IPS-18c (cell line): ENCODE measurements around the gene STAM2.
"Not testable (repeated sequence)": the region's sequence is repeated elsewhere in the genome, so short reads cannot be mapped to it uniquely, and the experiment has no call there.

Experiments
- H3K4me3 ChIP-seq: 2 replicates; pipeline ENCODE4 v1.7.0; 2013; ENCODE audit warnings: low read depth, mild to moderate bottlenecking, low read length, moderate library complexity; ENCODE audit not compliant: insufficient read depth
- H3K9me3 ChIP-seq: one replicate; pipeline ENCODE4 v1.6.1; 2013; ENCODE audit warnings: mild to moderate bottlenecking, low read length, moderate library complexity; ENCODE audit not compliant: control insufficient read depth, insufficient read depth

The STAM2 gene

GRCh38 chr2:152134488-152135280 lies 40.9 kb downstream of the STAM2 start:
- no peak overlapping the region for H3K4me3 ChIP-seq

DNA sequence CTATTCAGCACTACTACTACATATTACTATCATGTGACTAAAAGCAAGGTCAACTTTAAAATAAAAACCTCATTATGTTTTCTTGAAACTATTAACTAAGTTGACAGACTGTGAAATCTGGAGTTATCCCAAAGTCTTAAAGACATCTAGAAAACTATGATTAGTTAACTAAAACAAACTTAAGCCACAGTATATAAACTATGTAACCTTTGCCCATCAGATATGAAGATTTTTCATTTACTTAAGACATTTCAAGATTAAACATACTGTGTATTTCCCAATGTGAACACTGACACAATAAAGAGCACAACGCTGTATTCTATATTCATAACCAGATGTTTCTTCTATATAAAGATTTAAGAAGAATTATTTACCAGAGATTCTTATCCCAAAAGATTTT lies 43.3 kb downstream of the STAM2 start:
- Histone ChIP-seq H3K4me3 (no peak overlapping the region), H3K9me3 (no peaks in the 10 kb centered on the region)

More at GRCh38 chr2:152134488-152135280, 40.9 kb downstream of the STAM2 start:
- no peaks in the 10 kb centered on the region for H3K9me3 ChIP-seq

- Histone ChIP-seq H3K4me3 (no peak overlapping the region), H3K9me3 (no peaks in the 10 kb centered on the region)
Measured at GRCh38 chr2:152127628-152128027, 47.9 kb downstream of the STAM2 start.

GRCh38 chr2:152126664-152127063 lies 48.9 kb downstream of the STAM2 start:
- Histone ChIP-seq H3K4me3 (no peak overlapping the region), H3K9me3 (no peaks in the 10 kb centered on the region)

- no peak overlapping the region for H3K4me3 ChIP-seq
Measured at GRCh38 chr2:152122161-152122560, 53.4 kb downstream of the STAM2 start.

DNA sequence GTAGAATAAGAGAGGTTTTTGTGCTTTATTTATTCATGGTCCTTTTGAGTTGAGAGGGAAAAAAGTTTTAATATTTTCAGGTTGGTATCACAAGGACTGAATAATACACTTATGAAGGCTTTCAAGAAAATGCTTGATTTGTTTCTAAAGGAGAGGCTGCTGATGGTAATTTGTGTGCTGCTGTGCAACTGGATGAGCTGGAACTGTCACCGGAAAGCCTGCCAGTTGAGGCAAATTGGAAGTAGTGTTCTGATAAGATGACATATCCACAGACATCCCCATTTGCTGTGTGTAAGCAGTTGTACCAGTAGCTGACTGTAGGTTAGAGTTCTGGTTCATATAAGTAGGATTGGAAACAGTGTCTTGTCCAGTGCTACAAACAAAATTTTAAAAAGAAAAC lies 55.1 kb downstream of the STAM2 start:
- no peaks in the 10 kb centered on the region for H3K9me3 ChIP-seq
- no peak overlapping the region for H3K4me3 ChIP-seq

More at GRCh38 chr2:152122161-152122560, 53.4 kb downstream of the STAM2 start:
- no peaks in the 10 kb centered on the region for H3K9me3 ChIP-seq

DNA sequence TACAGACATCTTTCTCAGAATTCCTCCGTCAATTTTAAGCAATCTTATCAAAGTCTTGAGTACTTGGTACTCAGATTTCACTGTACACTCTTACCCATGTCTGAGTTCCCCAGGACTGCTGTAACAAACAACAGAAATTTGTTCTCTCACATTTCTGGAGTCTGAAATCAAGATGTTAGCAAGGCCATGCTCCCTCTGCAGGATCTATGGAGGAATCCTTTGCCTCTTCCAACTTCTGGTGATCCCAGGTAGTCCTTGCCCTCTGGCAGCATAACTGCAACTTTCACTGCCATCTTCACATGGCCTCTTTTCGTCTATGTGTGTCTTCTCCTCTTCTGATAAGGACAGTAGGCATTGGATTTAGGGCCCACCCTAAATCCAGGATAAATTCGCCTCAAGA lies 59.6 kb downstream of the STAM2 start:
- Histone ChIP-seq H3K4me3 (no peak overlapping the region), H3K9me3 (no peaks in the 10 kb centered on the region)

GRCh38 chr2:152114366-152114765 lies 61.2 kb downstream of the STAM2 start:
- no peak overlapping the region for H3K4me3 ChIP-seq
- H3K9me3 ChIP-seq: no peaks in the 10 kb centered on the region

GRCh38 chr2:152107140-152107539 lies 68.4 kb downstream of the STAM2 start:
- not testable (repeated sequence) for H3K4me3 ChIP-seq

GRCh38 chr2:152106464-152106863 lies 69.1 kb downstream of the STAM2 start:
- H3K4me3 ChIP-seq: no peak overlapping the region
- H3K9me3 ChIP-seq: no peaks in the 10 kb centered on the region

More at GRCh38 chr2:152107140-152107539, 68.4 kb downstream of the STAM2 start:
- not testable (repeated sequence) for H3K9me3 ChIP-seq

- Histone ChIP-seq H3K9me3 (no peaks in the 10 kb centered on the region), H3K4me3 (no peak overlapping the region)
Measured at GRCh38 chr2:152103271-152103670, 72.3 kb downstream of the STAM2 start.

DNA sequence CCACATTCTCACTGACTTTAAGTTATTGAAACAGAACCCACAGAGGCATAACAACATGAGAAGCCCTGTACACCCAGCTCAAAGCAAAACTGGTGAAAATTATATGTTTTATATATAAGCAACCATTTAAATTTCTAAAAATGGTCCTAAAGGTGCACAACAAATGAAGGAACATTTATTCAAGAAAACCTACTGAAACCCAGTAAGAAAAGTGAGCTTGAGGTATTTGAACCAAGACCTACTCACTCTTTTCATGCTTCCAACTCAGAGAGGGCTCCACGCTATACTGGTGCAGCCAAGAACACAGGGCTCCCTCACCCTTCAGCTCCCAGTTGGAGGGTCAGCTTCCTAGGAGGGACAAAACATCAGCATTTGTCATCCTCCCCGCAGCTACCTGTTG lies 74.6 kb downstream of the STAM2 start:
- no peaks in the 10 kb centered on the region for H3K9me3 ChIP-seq
- H3K4me3 ChIP-seq: no peak overlapping the region

DNA sequence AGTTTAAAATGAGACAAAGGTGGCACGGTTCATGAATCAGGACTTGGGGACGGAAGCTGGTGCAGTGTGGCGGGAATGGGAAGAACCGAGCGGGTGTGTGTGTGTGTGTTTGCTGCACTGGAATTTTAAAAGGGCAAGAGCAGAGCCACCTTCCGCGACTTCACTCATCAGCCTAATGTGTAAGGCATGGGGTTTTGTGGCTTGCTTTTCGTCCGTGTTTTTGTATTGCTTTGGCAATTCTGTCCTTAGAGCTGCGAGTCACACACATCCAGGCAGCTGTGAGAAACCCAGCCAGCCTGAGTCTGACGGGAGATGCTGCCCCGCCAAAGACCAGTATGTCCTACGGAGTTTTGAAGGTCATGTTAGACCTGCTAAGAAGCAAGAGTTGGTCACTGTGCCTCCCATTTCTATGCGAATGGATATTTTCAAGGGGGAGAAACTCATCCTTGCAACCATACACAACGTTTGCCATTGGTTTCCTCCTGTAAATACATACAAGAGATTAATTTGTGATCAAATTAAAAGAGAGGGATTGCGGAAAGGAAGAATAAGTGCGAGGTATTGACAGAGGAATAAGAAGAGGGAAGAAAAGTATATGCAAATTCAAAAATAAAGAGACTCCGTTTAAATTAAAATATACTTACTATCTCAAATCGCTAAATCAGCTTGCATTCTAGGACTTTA lies 76.1 kb downstream of the STAM2 start:
- Histone ChIP-seq H3K9me3 (no peaks in the 10 kb centered on the region), H3K4me3 (peak overlapping the region; percentile 63)

GRCh38 chr2:152098496-152099366 lies 76.8 kb downstream of the STAM2 start, which contains the start of gene CACNB4:
CACNB4 (minus strand) TSS chr2:152099044.
- Histone ChIP-seq H3K9me3 (no peaks in the 10 kb centered on the region), H3K4me3 (peak within 1 kb of the TSS; percentile 63)

GRCh38 chr2:152097801-152098495 lies 77.6 kb downstream of the STAM2 start:
- Histone ChIP-seq H3K9me3 (no peaks in the 10 kb centered on the region), H3K4me3 (peak overlapping the region; percentile 63)

DNA sequence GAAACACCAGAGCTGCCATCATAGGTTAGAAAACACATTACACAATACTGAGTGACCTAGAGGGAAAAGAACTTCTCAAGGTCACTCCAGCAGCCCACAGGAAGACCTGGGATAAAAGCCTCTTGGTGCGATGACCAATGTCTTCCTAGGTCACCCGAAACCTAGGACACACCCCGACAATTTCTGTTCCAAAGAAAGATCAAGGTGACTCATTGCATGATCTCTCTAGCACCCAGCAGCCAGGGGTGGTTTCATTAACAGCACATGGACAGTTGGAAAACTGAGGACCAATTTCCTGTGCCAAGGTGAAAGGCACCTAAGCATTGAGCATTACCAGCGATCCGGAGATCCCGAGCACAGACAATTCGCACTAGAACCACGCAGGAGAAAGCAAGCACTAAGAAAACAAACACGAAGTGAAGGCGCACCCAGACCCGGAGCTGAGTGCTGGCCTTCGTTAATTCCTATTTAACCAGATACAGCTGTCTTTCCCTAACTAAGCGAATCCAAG lies 78.2 kb downstream of the STAM2 start:
- Histone ChIP-seq H3K4me3 (peak overlapping the region; percentile 15; the same call in 1 of the 2 replicates), H3K9me3 (no peaks in the 10 kb centered on the region)

- Histone ChIP-seq H3K4me3 (no peak overlapping the region), H3K9me3 (no peaks in the 10 kb centered on the region)
Measured at GRCh38 chr2:152095146-152095545, 80.4 kb downstream of the STAM2 start.
